SW 1271 (cell line): ENCODE measurements around the gene GTPBP2.

ENCODE experiments used
- DNase-seq, 2 experiments: peaks; one replicate each; lab custom pipeline; 2025; lab: John Stamatoyannopoulos, UW

The GTPBP2 gene

GRCh38 chr6:43575772-43576551 is 53.1 kb downstream of the GTPBP2 start, which contains the start of the genes POLH and XPO5:
TSS of gene POLH (plus strand) at chr6:43576185. CDS start at chr6:43582320, 6,135 bp downstream.
TSS of gene XPO5 (minus strand) at chr6:43576038. CDS start at chr6:43575864, 174 bp downstream.
- peak; percentile 70 to 93 for DNase-seq

- DNase-seq, result peak in 1 of 2 experiments; percentile 53
Measured at GRCh38 chr6:43575105-43575771, 53.8 kb downstream of the GTPBP2 start.

GRCh38 chr6:43572015-43572414 is 57.0 kb downstream of the GTPBP2 start:
- DNase-seq, result no peak

- no peak for DNase-seq
Measured at GRCh38 chr6:43570876-43571441, 58.1 kb downstream of the GTPBP2 start.
